GM03348 (cell line): ENCODE data around the gene TBC1D30.

Source experiments
- DNase-seq: peaks from one replicate; pipeline ENCODE4 v3.0.0; 2012; ENCODE audit warnings: low spot score

The TBC1D30 gene

GRCh38 chr12:64911081-64911480 lies 86.6 kb downstream of the TBC1D30 start:
- no peak for DNase-seq

- no peak for DNase-seq
These were observed 87.5 kb downstream of the TBC1D30 start for GRCh38 chr12:64911912-64912311.

- DNase-seq = peak; percentile 24
These were observed 88.2 kb downstream of the TBC1D30 start for GRCh38 chr12:64912516-64913255.

GRCh38 chr12:64915242-64915641 lies 90.8 kb downstream of the TBC1D30 start:
- no peak for DNase-seq

- no peak for DNase-seq
These were observed 92.2 kb downstream of the TBC1D30 start for GRCh38 chr12:64916411-64917261.

GRCh38 chr12:64918344-64918743 lies 93.9 kb downstream of the TBC1D30 start:
- no peak for DNase-seq

GRCh38 chr12:64918801-64919200 lies 94.4 kb downstream of the TBC1D30 start:
- no peak for DNase-seq

- no peak for DNase-seq
These were observed 98.4 kb downstream of the TBC1D30 start for GRCh38 chr12:64922853-64923252.

GRCh38 chr12:64923536-64923935 lies 99.1 kb downstream of the TBC1D30 start:
- DNase-seq = no peak
